ENCODE measurements around the gene ACSF3.

Gene ACSF3

GRCh38 chr16:89123001-89123830, 29.6 kb downstream of the ACSF3 start:
- DNase-seq (ENCODE audit: low read depth in 3 of 3, low spot score in 1 of 3): no peak

GRCh38 chr16:89123831-89124100, 30.1 kb downstream of the ACSF3 start:
- DNase-seq (ENCODE audit: low read depth in 3 of 3, low spot score in 1 of 3): no peak

- DNase-seq (ENCODE audit: low read depth in 3 of 3, low spot score in 1 of 3): no peak
Measured at GRCh38 chr16:89129378-89129777, 35.7 kb downstream of the ACSF3 start.

GRCh38 chr16:89130448-89130847, 36.8 kb downstream of the ACSF3 start:
- DNase-seq (ENCODE audit: low read depth in 3 of 3, low spot score in 1 of 3): no peak

GRCh38 chr16:89131783-89132182, 38.1 kb downstream of the ACSF3 start:
- DNase-seq (ENCODE audit: low read depth in 3 of 3, low spot score in 1 of 3): no peak

GRCh38 chr16:89132194-89133005, 38.7 kb downstream of the ACSF3 start:
- no peak for DNase-seq (ENCODE audit: low read depth in 3 of 3, low spot score in 1 of 3)

- DNase-seq (ENCODE audit: low read depth in 3 of 3, low spot score in 1 of 3): no peak
Measured at GRCh38 chr16:89133457-89134127, 39.9 kb downstream of the ACSF3 start.

- no peak for DNase-seq (ENCODE audit: low read depth in 3 of 3, low spot score in 1 of 3)
Measured at GRCh38 chr16:89134269-89134668, 40.6 kb downstream of the ACSF3 start.

GRCh38 chr16:89135166-89135565, 41.5 kb downstream of the ACSF3 start:
- no peak for DNase-seq (ENCODE audit: low read depth in 3 of 3, low spot score in 1 of 3)

GRCh38 chr16:89135971-89136765, 42.5 kb downstream of the ACSF3 start:
- no peak for DNase-seq (ENCODE audit: low read depth in 3 of 3, low spot score in 1 of 3)

- no peak for DNase-seq (ENCODE audit: low read depth in 3 of 3, low spot score in 1 of 3)
Measured at GRCh38 chr16:89136931-89137330, 43.3 kb downstream of the ACSF3 start.

GRCh38 chr16:89137666-89138512, 44.2 kb downstream of the ACSF3 start:
- no peak for DNase-seq (ENCODE audit: low read depth in 3 of 3, low spot score in 1 of 3)

- DNase-seq (ENCODE audit: low read depth in 3 of 3, low spot score in 1 of 3): no peak
Measured at GRCh38 chr16:89138513-89138795, 44.8 kb downstream of the ACSF3 start.

- no peak for DNase-seq (ENCODE audit: low read depth in 3 of 3, low spot score in 1 of 3)
Measured at GRCh38 chr16:89138843-89139520, 45.3 kb downstream of the ACSF3 start.

- DNase-seq (ENCODE audit: low read depth in 3 of 3, low spot score in 1 of 3): no peak
Measured at GRCh38 chr16:89139907-89140361, 46.3 kb downstream of the ACSF3 start.

GRCh38 chr16:89140401-89140800, 46.7 kb downstream of the ACSF3 start:
- DNase-seq (ENCODE audit: low read depth in 3 of 3, low spot score in 1 of 3): no peak

GRCh38 chr16:89140981-89141883, 47.6 kb downstream of the ACSF3 start:
- DNase-seq (ENCODE audit: low read depth in 3 of 3, low spot score in 1 of 3): no peak

GRCh38 chr16:89141884-89142267, 48.2 kb downstream of the ACSF3 start:
- DNase-seq (ENCODE audit: low read depth in 3 of 3, low spot score in 1 of 3): no peak
